ENCODE results near the gene SPR. TPM values are rescaled to one million over a fixed set of nuclear protein-coding genes. Genes with fewer than 3 reads are reported as not detected.

The SPR gene
- total RNA-seq, 1 experiment from 2014 or later = 18.1 TPM

GRCh38 chr2:72914589-72915319 is 27.5 kb downstream of the SPR start:
- DNase-seq (ENCODE audit: unreplicated experiment) = no peak
- POLR2A ChIA-PET = interaction anchor here (0.8 kb wide), 1 partner anchor 51 kb away, joined by 3 read pairs; no protein-coding TSS in a partner anchor
- no peak overlapping the region for H3K27ac Mint-ChIP-seq (ENCODE audit: low read depth, unreplicated experiment)
- intact Hi-C loops (cut with micrococcal nuclease) = no loop called here
- H3K9me3 Mint-ChIP-seq (ENCODE audit: unreplicated experiment) = no peaks in the 10 kb centered on the region
- CTCF ChIA-PET = interaction anchor here (0.6 to 1.4 kb wide), 5 partner anchors 8 to 58 kb away, joined by 3 to 4 read pairs (median 3); no protein-coding TSS in a partner anchor
- no peak for TF ChIP-seq CTCF (IDR thresholded peaks at IDR 0.05; ENCODE audit: unreplicated experiment)
- peaks cover 71% of the 10 kb centered on the region for H3K27me3 Mint-ChIP-seq (ENCODE audit: insufficient read depth, unreplicated experiment)
- H3K4me3 Mint-ChIP-seq (ENCODE audit: unreplicated experiment) = no peak overlapping the region
- no peaks in the 10 kb centered on the region for H3K36me3 Mint-ChIP-seq (ENCODE audit: insufficient read depth, unreplicated experiment)
- no TSS peak for BruUV-seq (replicated peaks)
- peaks cover 6% of the 10 kb centered on the region for H3K4me1 Mint-ChIP-seq (ENCODE audit: insufficient read depth, unreplicated experiment)

GRCh38 chr2:72915320-72915906 is 28.2 kb downstream of the SPR start:
- ChIA-PET POLR2A (interaction anchor here (0.8 kb wide), 1 partner anchor 52 kb away, joined by 3 read pairs; no protein-coding TSS in a partner anchor), CTCF (interaction anchor here (0.6 to 1.6 kb wide), 4 partner anchors 7 to 262 kb away, joined by 3 to 5 read pairs (median 3); no protein-coding TSS in a partner anchor)
- TF ChIP-seq CTCF (IDR thresholded peaks at IDR 0.05; ENCODE audit: unreplicated experiment) = no peak
- Mint-ChIP-seq H3K9me3 (ENCODE audit: unreplicated experiment) (no peaks in the 10 kb centered on the region), H3K27me3 (ENCODE audit: insufficient read depth, unreplicated experiment) (peaks cover 76% of the 10 kb centered on the region), H3K4me1 (ENCODE audit: insufficient read depth, unreplicated experiment) (peaks cover 6% of the 10 kb centered on the region), H3K27ac (ENCODE audit: low read depth, unreplicated experiment) (no peak overlapping the region), H3K36me3 (ENCODE audit: insufficient read depth, unreplicated experiment) (no peaks in the 10 kb centered on the region), H3K4me3 (ENCODE audit: unreplicated experiment) (peak overlapping the region; percentile 58)
- BruUV-seq (replicated peaks) = no TSS peak
- DNase-seq (ENCODE audit: unreplicated experiment) = no peak
- intact Hi-C loops (cut with micrococcal nuclease) = no loop called here

- peaks cover 76% of the 10 kb centered on the region for H3K27me3 Mint-ChIP-seq (ENCODE audit: insufficient read depth, unreplicated experiment)
Observed at GRCh38 chr2:72915907-72916742, 28.9 kb downstream of the SPR start.

More at GRCh38 chr2:72915907-72916742, 28.9 kb downstream of the SPR start:
- CTCF ChIA-PET = interaction anchor here (1.6 to 2.8 kb wide), 2 partner anchors 29 to 261 kb away, joined by 5 to 17 read pairs; partner anchors contain the start of gene SPR
- TF ChIP-seq CTCF (IDR thresholded peaks at IDR 0.05; ENCODE audit: unreplicated experiment) = no peak
- Mint-ChIP-seq H3K4me1 (ENCODE audit: insufficient read depth, unreplicated experiment) (peaks cover 6% of the 10 kb centered on the region), H3K4me3 (ENCODE audit: unreplicated experiment) (peak overlapping the region; percentile 58), H3K9me3 (ENCODE audit: unreplicated experiment) (no peaks in the 10 kb centered on the region), H3K36me3 (ENCODE audit: insufficient read depth, unreplicated experiment) (no peaks in the 10 kb centered on the region), H3K27ac (ENCODE audit: low read depth, unreplicated experiment) (no peak overlapping the region)
- POLR2A ChIA-PET = interaction anchor here (0.6 to 1.8 kb wide), 4 partner anchors 10 to 52 kb away, joined by 3 to 6 read pairs (median 3); partner anchors contain the start of gene SPR
- peak; percentile 24 for DNase-seq (ENCODE audit: unreplicated experiment)
- intact Hi-C loops (cut with micrococcal nuclease) = no loop called here
- BruUV-seq (replicated peaks) = no TSS peak

All from MCF 10A (cell line).